ENCODE measurements around the gene JKAMP. TPM values are rescaled to one million over a fixed set of nuclear protein-coding genes. Genes with fewer than 3 reads are reported as not detected.
"Not testable (repeated sequence)": the region's sequence is repeated elsewhere in the genome, so short reads cannot be mapped to it uniquely, and the experiment has no call there.

Gene JKAMP
- 36.5 TPM for polyA plus RNA-seq (2013, experiment 1 of 2)
- 42.2 TPM for polyA plus RNA-seq (2013, experiment 2 of 2)

- under 1% methylated on average over 92 of the region's 92 CpGs for WGBS
- Histone ChIP-seq H3K27me3 (ENCODE audit: insufficient read depth, low read length) (no peaks in the 10 kb centered on the region), H3K4me3 (ENCODE audit: low read length) (peak within 1 kb of the TSS; percentile 95), H3K36me3 (ENCODE audit: insufficient read depth, low read length) (peaks cover 24% of the 10 kb centered on the region), H3K4me1 (ENCODE audit: insufficient read depth, low read length) (peaks cover 13% of the 10 kb centered on the region; the same call in 1 of the 2 replicates), H3K27ac (ENCODE audit: low read depth, low read length) (peak within 1 kb of the TSS; percentile 81), H3K9ac (ENCODE audit: low read depth, low read length) (peak within 1 kb of the TSS; percentile 92), H3K9me3 (ENCODE audit: insufficient read depth, low read depth, low read length) (no peaks in the 10 kb centered on the region)
Observed at GRCh38 chr14:59483819-59484638, at the start of gene JKAMP, which contains the start of gene L3HYPDH. Gene JKAMP (plus strand): TSS chr14:59484517. CDS start chr14:59484590, 73 bp downstream. Gene L3HYPDH (minus strand): TSS chr14:59484408. CDS start chr14:59484316, 92 bp downstream.

GRCh38 chr14:59435101-59435500, 49.2 kb upstream of the JKAMP start:
- Histone ChIP-seq H3K27me3 (ENCODE audit: insufficient read depth, low read length) (no peaks in the 10 kb centered on the region), H3K4me1 (ENCODE audit: insufficient read depth, low read length) (no peaks in the 10 kb centered on the region), H3K36me3 (ENCODE audit: insufficient read depth, low read length) (no peaks in the 10 kb centered on the region), H3K27ac (ENCODE audit: low read depth, low read length) (no peak overlapping the region), H3K9ac (ENCODE audit: low read depth, low read length) (no peak overlapping the region), H3K9me3 (ENCODE audit: insufficient read depth, low read depth, low read length) (no peaks in the 10 kb centered on the region), H3K4me3 (ENCODE audit: low read length) (no peak overlapping the region)
- 80% methylated on average over 2 of the region's 3 CpGs for WGBS

GRCh38 chr14:59435987-59436386, 48.3 kb upstream of the JKAMP start:
- WGBS: 91% methylated on average over 1 of the region's 1 CpG
- no peak overlapping the region for H3K27ac ChIP-seq (ENCODE audit: low read depth, low read length)

GRCh38 chr14:59438195-59438647, 46.1 kb upstream of the JKAMP start:
- no peaks in the 10 kb centered on the region for H3K36me3 ChIP-seq (ENCODE audit: insufficient read depth, low read length)
- no peaks in the 10 kb centered on the region for H3K4me1 ChIP-seq (ENCODE audit: insufficient read depth, low read length)
- H3K27me3 ChIP-seq (ENCODE audit: insufficient read depth, low read length): no peaks in the 10 kb centered on the region
- H3K9ac ChIP-seq (ENCODE audit: low read depth, low read length): no peak overlapping the region
- H3K4me3 ChIP-seq (ENCODE audit: low read length): no peak overlapping the region
- no peak overlapping the region for H3K27ac ChIP-seq (ENCODE audit: low read depth, low read length)
- no peaks in the 10 kb centered on the region for H3K9me3 ChIP-seq (ENCODE audit: insufficient read depth, low read depth, low read length)
- WGBS: 88% methylated on average over 1 of the region's 1 CpG

More at GRCh38 chr14:59435987-59436386, 48.3 kb upstream of the JKAMP start:
- H3K36me3 ChIP-seq (ENCODE audit: insufficient read depth, low read length): no peaks in the 10 kb centered on the region
- no peaks in the 10 kb centered on the region for H3K9me3 ChIP-seq (ENCODE audit: insufficient read depth, low read depth, low read length)
- H3K4me3 ChIP-seq (ENCODE audit: low read length): no peak overlapping the region
- no peak overlapping the region for H3K9ac ChIP-seq (ENCODE audit: low read depth, low read length)
- H3K4me1 ChIP-seq (ENCODE audit: insufficient read depth, low read length): no peaks in the 10 kb centered on the region
- no peaks in the 10 kb centered on the region for H3K27me3 ChIP-seq (ENCODE audit: insufficient read depth, low read length)

GRCh38 chr14:59439256-59439965, 44.9 kb upstream of the JKAMP start:
- H3K27me3 ChIP-seq (ENCODE audit: insufficient read depth, low read length): no peaks in the 10 kb centered on the region
- H3K4me1 ChIP-seq (ENCODE audit: insufficient read depth, low read length): no peaks in the 10 kb centered on the region
- H3K9ac ChIP-seq (ENCODE audit: low read depth, low read length): no peak overlapping the region
- no peaks in the 10 kb centered on the region for H3K9me3 ChIP-seq (ENCODE audit: insufficient read depth, low read depth, low read length)
- WGBS: 94% methylated on average over 5 of the region's 5 CpGs
- H3K27ac ChIP-seq (ENCODE audit: low read depth, low read length): no peak overlapping the region
- no peaks in the 10 kb centered on the region for H3K36me3 ChIP-seq (ENCODE audit: insufficient read depth, low read length)
- no peak overlapping the region for H3K4me3 ChIP-seq (ENCODE audit: low read length)

- 77% methylated on average over 2 of the region's 2 CpGs for WGBS
- not testable (repeated sequence) for H3K9me3 ChIP-seq (ENCODE audit: insufficient read depth, low read depth, low read length); H3K9ac ChIP-seq (ENCODE audit: low read depth, low read length); H3K36me3 ChIP-seq (ENCODE audit: insufficient read depth, low read length); H3K27me3 ChIP-seq (ENCODE audit: insufficient read depth, low read length); H3K4me3 ChIP-seq (ENCODE audit: low read length); H3K4me1 ChIP-seq (ENCODE audit: insufficient read depth, low read length); H3K27ac ChIP-seq (ENCODE audit: low read depth, low read length)
Observed at GRCh38 chr14:59448673-59449072, 35.6 kb upstream of the JKAMP start.

GRCh38 chr14:59450716-59451115, 33.6 kb upstream of the JKAMP start:
- Histone ChIP-seq H3K27ac (ENCODE audit: low read depth, low read length) (no peak overlapping the region), H3K27me3 (ENCODE audit: insufficient read depth, low read length) (no peaks in the 10 kb centered on the region), H3K4me1 (ENCODE audit: insufficient read depth, low read length) (no peaks in the 10 kb centered on the region), H3K9ac (ENCODE audit: low read depth, low read length) (no peak overlapping the region), H3K4me3 (ENCODE audit: low read length) (no peak overlapping the region), H3K9me3 (ENCODE audit: insufficient read depth, low read depth, low read length) (no peaks in the 10 kb centered on the region), H3K36me3 (ENCODE audit: insufficient read depth, low read length) (no peaks in the 10 kb centered on the region)
- 99% methylated on average over 3 of the region's 3 CpGs for WGBS

GRCh38 chr14:59451849-59452248, 32.5 kb upstream of the JKAMP start:
- no peak overlapping the region for H3K9ac ChIP-seq (ENCODE audit: low read depth, low read length)
- no peaks in the 10 kb centered on the region for H3K27me3 ChIP-seq (ENCODE audit: insufficient read depth, low read length)
- H3K36me3 ChIP-seq (ENCODE audit: insufficient read depth, low read length): no peaks in the 10 kb centered on the region
- H3K9me3 ChIP-seq (ENCODE audit: insufficient read depth, low read depth, low read length): no peaks in the 10 kb centered on the region
- no peaks in the 10 kb centered on the region for H3K4me1 ChIP-seq (ENCODE audit: insufficient read depth, low read length)
- WGBS: no CpG with 5 or more reads among the region's 1 CpG
- H3K4me3 ChIP-seq (ENCODE audit: low read length): no peak overlapping the region
- no peak overlapping the region for H3K27ac ChIP-seq (ENCODE audit: low read depth, low read length)

- Histone ChIP-seq H3K4me3 (ENCODE audit: low read length) (no peak overlapping the region), H3K9ac (ENCODE audit: low read depth, low read length) (no peak overlapping the region), H3K4me1 (ENCODE audit: insufficient read depth, low read length) (no peaks in the 10 kb centered on the region), H3K36me3 (ENCODE audit: insufficient read depth, low read length) (no peaks in the 10 kb centered on the region; the same call in 1 of the 2 replicates), H3K9me3 (ENCODE audit: insufficient read depth, low read depth, low read length) (no peaks in the 10 kb centered on the region), H3K27ac (ENCODE audit: low read depth, low read length) (no peak overlapping the region), H3K27me3 (ENCODE audit: insufficient read depth, low read length) (no peaks in the 10 kb centered on the region)
- WGBS: 66% methylated on average over 2 of the region's 2 CpGs
Observed at GRCh38 chr14:59454139-59454538, 30.2 kb upstream of the JKAMP start.

- Histone ChIP-seq H3K9me3 (ENCODE audit: insufficient read depth, low read depth, low read length) (no peaks in the 10 kb centered on the region), H3K27ac (ENCODE audit: low read depth, low read length) (no peak overlapping the region), H3K36me3 (ENCODE audit: insufficient read depth, low read length) (no peaks in the 10 kb centered on the region; the same call in 1 of the 2 replicates), H3K4me3 (ENCODE audit: low read length) (no peak overlapping the region), H3K9ac (ENCODE audit: low read depth, low read length) (no peak overlapping the region), H3K4me1 (ENCODE audit: insufficient read depth, low read length) (no peaks in the 10 kb centered on the region), H3K27me3 (ENCODE audit: insufficient read depth, low read length) (no peaks in the 10 kb centered on the region)
- no CpG with 5 or more reads among the region's 1 CpG for WGBS
Observed at GRCh38 chr14:59455411-59455810, 28.9 kb upstream of the JKAMP start.

GRCh38 chr14:59458486-59458885, 25.8 kb upstream of the JKAMP start:
- H3K36me3 ChIP-seq (ENCODE audit: insufficient read depth, low read length): no peaks in the 10 kb centered on the region; the same call in 1 of the 2 replicates
- no peak overlapping the region for H3K9ac ChIP-seq (ENCODE audit: low read depth, low read length)
- H3K27me3 ChIP-seq (ENCODE audit: insufficient read depth, low read length): peaks cover 16% of the 10 kb centered on the region
- no peaks in the 10 kb centered on the region for H3K4me1 ChIP-seq (ENCODE audit: insufficient read depth, low read length)
- H3K4me3 ChIP-seq (ENCODE audit: low read length): no peak overlapping the region
- no peak overlapping the region for H3K27ac ChIP-seq (ENCODE audit: low read depth, low read length)
- no peaks in the 10 kb centered on the region for H3K9me3 ChIP-seq (ENCODE audit: insufficient read depth, low read depth, low read length)
- WGBS: 95% methylated on average over 2 of the region's 2 CpGs
